HG03280 (cell line): ENCODE results near the gene NXF1.
"Not testable (repeated sequence)": the region's sequence is repeated elsewhere in the genome, so short reads cannot be mapped to it uniquely, and the experiment has no call there.

Experiments used
- ATAC-seq: cut with Tn5 transposase; IDR thresholded peaks from one replicate; pipeline ENCODE4 v1.9.1; 2021; ENCODE audit warnings: mild to moderate bottlenecking, moderate library complexity; ENCODE audit not compliant: unreplicated experiment

The NXF1 gene

DNA sequence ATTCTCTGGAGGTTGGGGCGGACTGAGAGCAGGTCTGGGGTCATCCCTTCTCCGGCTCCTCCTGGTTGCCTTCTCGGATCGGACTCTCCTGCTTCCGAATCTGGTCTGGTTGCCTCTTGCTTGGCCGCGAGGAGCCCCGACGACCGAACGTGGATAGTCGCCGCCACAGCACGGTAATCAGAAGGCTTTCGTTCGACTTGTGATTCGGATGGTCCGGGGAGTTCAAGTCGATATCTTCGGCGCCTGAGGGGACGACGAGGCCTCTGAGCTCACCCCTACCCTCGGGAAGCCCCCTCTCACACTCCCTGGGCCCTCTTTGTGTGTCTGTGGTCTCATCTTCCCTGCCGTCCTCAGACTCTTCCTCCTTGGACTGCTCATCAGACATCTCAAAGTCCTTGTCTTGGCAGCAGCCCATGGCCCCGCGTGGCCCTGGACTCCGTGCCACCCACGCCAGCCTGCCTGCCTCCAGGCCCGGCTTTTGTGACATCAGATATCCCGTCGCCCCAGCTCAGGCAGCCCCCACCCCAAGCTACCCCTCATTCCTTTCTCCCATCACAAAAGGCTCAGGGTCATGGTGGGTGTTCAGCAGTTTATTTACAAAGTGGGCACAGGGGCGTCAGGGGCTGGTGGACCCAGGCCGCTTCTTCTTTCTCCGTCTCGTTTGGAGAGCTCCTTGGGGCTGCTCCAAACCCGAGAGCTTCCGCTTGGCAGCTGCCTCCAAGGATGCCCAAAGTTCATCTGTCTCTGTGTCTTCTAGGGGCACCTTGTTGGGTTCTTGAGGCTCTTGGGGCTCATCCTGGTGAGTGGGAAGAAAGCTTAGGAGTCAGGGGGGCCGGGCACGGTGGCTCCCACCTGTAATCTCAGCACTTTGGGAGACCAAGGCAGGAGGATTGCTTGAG lies 27.3 kb upstream of the NXF1 start, which contains the start of gene TEX54:
TEX54 (minus strand) TSS at position 506 of the 899 bp plus-strand sequence.
- ATAC-seq: peak; percentile 24

DNA sequence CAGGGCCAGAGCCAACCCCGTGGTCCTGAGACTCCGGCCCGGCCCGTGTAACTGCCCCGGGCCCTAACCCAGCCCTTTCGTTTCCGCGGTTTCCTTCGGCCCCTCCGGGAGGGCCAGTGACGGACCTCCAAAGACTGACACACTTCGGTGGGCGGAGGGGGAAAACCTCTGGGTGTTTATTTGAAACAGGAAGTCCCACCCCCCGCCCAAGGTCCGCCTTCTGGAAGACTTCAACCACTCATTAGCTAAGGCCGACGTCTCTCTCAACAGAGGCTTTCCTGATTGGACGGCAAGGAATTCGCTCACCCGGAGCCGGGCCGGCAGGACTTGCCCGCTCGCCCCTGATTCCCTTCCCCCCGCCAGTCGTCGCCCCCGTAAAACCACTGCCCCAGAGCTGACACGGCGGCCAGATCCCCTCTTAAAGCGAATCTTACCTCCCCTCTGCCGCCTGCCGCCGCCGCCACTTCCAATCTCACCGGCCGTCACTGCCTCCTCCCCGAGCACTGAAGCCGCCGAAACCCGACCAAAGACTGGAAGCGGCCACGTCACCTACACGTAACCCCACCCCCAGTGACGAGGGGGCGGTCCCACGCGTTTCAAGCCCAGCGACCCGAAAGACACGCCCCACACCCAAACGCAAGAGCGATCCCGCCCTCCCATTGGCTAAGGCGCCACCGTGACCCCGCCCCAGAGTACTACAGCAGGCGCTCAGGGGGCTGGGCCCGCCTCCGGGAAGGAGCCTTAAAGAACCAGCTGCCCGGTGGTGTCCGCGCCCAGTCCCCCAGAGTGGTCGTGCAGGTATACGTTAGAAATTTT lies 26.5 kb upstream of the NXF1 start, which contains the start of gene STX5:
STX5 (minus strand) TSS at position 532 of the 816 bp plus-strand sequence. CDS start 808 bp downstream, outside the sequence.
- peak; percentile 88 for ATAC-seq

DNA sequence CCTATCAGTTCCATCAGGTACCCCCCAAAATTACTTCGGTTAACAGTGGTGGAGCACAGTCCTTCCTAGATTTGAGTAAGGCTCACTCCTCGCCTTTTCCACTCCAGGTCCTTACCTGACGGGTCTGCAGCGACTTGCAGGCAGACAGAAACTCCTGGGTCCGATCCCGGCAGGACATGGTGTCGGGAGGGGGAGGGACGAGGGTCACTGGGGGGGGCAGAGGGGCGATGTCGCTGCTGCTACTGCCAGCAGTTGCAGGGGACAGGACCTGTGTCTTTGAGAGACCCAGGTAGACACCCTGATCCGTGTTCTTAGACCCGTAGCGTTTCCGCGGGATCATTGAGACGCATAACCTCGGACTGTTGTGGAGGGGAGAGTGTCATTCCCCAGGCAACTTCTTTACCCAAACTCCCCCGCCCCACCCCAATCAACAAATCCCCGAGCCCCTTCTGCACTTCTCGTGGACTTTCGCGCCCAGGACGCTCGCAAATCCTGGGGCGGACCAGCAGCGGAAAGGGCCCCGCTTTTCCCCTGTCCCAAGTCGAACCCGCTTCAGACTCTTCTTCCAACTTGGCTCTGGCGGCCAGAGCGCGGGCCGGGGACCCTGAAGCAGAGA lies 25.8 kb upstream of the NXF1 start:
- no peak for ATAC-seq

DNA sequence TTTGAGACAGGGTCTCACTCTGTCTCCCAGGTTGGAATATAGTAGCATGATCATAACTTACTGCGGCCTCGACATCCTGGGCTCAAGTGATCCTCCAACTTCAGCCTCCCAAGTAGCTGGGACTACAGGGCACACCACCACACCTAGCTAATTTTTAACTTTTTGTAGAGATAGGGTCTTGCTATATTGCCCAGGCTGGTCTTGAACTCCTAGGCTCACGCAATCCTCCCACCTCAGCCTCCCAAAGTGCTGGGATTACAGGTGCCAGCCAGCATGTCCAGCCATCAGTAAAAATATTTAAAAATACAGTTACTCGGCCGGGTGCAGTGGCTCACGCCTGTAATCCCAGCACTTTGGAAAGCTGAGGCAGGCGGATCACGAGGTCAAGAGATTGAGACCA lies 22.9 kb upstream of the NXF1 start:
- not testable (repeated sequence) for ATAC-seq

DNA sequence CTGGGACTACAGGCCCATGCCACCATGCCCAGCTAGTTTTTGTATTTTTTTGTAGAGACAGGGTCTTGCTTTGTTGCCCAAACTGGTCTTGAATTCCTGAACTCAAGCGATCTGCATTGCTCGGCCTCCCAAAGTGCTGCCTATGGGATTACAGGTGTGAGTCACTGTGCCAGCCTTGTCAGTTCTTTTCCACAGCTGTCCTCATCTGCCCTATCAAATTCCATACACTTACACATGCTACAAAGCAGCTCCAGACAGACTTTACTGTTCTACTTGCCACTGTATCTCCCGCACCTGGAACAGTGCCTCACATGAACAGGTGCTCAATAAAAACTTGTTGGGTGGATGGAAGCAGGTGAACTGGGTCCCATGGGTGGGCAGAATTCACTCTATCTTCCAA lies 18.4 kb upstream of the NXF1 start:
- ATAC-seq: no peak

DNA sequence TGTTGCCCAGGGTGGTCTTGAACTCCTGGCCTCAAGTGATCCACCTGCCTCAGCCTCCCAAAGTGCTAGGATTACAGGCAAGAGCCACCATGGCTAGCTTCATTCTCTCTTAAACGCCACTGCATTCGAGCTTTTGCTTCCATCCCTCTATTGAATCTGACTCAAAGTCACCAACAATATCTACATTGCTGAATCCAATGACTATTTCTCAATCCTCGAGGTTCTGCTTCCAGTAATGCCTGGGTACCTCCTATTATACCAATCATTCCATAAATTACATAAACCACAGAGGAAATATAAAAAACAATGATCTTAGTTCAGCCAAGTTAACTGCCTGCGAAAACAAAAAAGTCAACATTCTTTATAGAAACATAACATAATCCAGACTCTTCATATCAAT lies 11.9 kb upstream of the NXF1 start:
- ATAC-seq: no peak

DNA sequence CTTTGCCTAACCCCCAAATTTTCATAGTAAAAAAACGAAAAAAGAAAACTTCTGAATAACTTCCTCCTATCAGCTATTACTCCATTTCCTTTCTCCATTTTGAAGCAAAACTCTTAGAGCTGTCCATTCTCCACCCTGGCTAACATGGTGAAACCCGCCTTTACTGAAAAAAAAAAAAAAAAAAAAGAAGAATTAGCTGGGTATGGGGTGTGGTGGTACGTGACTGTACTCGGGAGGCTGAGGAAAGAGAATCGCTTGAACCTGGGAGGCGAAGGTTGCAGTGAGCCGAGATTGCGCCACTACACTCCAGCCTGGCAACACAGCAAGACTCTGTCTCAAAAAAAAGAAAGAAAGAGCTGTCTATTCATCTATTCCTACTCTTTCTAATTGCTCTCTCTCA lies 11.3 kb upstream of the NXF1 start:
- ATAC-seq: no peak

DNA sequence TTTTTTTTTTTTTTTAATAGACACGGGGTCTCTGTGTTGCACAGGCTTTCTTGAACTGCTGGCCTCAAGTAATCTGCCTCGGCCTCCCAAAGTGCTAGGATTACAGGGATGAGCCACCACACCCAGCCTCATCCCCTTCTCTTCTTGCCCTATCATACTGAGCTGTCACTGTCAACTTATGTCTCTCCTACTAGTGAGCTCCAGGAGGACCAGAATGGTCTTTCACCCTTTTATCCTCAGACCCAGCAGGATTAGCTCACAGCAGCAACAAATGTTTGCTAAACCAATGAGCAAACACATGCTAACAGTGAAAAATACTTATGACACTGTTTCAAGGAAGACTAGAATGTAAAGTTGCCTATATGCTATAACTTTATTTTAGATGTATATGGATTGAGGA lies 6.4 kb upstream of the NXF1 start:
- no peak for ATAC-seq

DNA sequence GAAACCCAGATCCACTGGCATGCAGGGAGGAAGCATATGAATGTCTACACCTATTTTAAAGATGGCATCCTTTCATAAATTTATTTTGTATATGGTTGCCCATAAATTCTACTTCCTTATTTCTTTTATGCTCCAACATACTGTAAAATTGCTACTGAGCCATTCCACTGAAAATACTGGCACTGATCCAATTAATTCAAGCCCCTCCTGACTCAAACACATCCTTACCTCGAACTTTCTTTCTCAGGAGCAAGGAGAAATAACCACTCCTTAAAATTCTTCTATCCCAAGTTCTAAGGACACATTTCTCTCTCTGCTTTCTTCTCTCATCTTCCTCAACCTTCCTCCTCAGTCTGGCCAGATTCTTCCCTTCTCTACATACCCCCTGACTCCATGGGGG lies 5.5 kb upstream of the NXF1 start:
- no peak for ATAC-seq

DNA sequence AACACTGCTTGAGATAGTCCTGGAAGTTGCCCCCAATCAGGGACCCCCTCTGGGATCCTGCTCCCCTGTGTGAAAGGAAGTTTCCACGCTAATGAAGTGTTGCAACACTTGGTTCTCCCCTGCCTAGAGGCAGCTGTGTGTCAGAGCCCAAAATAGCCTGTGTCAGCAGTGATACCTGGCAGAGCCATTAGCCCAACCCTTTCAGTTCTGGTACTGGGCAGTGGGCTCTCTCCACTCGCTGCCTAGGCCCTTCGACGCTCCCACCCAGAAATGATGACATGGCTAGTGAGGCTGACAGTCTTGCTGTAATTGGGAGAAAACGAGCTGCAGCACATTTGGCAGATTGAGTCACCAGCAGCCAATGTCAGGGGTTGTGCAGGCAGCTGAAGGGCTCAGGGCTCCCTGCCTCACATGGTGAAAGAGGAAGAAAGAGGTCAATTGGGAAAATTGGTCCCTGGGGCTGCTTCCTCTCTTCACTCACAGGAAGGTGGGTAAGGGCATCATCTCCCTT lies 1.4 kb upstream of the NXF1 start:
- no peak for ATAC-seq

DNA sequence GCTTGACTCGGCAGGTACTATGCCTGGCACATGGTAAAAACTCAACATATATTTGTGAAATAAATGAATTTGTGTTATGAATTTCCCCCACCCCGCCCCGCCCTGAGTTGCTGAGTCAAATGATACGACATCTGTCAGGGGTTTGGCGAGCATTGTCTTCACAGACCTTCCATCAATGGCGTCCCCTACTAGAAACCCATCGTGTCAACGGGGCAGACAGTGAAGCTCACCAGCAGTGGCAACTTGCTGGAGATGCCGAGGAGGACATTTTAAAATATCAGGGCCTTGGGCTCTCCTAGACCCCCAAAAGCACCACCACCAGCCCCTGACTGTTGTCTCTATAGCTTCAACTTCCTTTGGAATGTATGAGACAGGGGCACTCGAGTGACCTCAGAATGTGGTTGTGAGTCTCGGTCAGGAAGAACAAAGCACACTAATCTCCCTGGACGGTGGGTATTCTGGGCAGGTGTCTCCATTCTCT lies 761 bp upstream of the NXF1 start:
- ATAC-seq: no peak

DNA sequence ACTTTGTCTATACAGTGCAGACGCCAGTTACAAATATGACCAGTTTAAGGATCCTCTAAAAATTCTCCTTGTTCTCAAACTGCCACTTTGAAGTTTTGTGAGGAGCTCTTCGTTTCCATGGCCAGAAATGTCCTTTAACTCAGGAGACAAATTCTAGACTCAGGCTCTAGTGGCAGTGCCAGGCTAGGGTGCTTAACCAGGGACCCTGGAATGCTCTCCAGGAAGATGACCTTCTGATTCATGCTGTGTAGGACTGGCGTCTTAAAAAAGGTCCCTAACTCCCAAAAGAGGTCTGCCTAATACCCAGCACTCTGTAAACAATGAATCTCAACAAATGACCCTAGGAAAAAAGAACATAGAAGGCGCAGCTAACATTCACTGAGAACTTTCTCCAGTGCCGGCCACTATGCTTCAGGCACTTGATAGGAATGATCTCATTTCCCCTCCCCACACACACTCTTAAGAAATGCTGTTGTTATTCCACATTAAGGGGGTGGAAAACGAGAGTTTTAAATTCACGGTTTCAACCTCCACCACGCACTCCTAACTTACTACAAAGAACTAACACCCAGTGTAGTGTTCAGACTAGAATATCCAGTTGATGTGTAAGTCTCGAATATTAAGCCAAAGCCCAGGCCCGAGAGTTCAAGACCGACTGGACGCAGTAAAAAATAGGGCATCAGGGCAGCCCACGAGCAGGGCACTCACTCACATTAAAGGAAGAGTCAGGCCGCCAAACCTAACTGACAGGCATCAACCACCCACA lies 747 bp downstream of the NXF1 start:
- no peak for ATAC-seq

DNA sequence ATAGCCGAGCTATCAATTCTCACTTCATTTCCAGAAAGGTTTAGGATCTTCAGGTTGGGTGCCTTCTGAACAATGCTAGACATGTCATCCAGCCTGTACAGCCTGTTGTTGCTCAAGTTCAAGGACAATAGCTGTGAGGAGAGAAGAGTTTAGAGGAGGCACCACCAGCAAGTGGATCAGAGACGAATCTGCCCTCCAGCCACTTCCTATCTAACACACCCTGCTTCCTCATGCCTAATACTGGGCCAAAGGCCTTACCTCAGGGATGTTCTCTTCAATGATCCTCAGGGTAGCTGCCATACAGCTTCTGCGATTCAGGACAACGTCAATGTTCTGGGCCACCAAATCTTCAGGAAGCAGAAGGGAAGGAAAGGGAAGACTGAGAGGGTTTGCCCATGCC lies 4.2 kb downstream of the NXF1 start:
- no peak for ATAC-seq

DNA sequence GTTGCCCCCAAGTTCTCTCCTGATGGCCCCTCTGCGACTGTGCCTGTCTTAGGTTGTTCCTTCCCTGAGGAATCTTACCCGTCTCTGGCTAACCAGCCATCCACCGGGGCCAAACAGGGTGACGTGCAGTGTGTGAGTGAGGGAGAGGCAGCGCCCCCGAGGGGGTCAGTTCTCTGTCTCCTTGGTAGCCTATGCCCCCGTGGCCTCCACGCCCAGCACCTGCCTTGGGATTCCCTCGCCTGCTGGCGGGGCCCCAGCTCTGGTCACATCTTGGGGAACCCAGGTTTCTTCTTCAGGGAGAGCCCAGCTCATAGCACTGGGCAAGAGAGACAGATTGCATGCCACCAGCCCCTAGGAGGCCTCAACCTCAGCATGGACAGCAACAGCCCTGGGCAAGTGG lies 5.8 kb downstream of the NXF1 start:
- no peak for ATAC-seq

DNA sequence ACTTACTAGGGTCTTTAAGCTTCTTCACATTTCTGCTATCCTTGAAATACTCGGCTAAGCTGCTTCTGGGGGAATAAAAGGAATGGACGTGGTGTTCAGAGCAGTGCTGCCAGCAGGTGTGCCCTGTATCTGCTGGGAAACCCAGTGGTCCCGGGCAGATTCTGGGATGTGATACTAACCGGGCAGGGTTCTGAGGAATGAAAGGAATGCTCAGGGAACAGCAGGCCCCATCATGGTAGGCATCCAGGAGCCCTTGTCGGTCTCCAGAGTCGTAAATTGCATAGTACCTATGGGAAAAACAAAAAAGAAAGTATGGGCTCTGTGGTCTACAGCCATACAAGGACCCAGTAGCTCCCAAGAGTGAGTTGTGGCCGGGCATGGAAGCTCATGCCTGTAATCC lies 9.0 kb downstream of the NXF1 start:
- ATAC-seq: no peak

DNA sequence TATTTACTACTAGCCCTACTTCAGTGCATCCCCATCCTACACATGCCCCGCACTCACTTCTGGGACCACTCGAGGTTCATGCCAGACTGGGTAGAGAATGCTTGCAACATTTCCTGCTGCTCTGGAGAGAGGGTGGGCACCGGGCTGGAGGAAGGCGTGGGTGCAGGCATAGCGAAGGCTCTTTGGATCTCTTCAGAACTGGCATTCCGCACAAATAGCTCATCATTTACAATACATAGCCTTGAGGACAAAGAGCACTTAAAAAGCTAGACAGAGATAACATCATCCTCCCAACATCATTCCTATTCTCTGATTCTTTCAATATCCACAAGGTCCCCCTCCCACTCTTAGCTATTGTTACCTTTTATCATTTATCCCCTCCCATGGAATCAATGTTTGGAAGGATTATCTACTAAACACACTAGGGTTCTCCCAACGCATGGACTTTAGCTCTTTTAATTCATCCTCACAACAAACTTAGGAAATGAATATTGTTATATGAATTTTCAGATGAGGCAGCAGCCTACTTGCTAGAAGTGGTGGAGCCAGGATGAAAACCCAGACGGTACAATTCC lies 11.0 kb downstream of the NXF1 start:
- no peak for ATAC-seq

DNA sequence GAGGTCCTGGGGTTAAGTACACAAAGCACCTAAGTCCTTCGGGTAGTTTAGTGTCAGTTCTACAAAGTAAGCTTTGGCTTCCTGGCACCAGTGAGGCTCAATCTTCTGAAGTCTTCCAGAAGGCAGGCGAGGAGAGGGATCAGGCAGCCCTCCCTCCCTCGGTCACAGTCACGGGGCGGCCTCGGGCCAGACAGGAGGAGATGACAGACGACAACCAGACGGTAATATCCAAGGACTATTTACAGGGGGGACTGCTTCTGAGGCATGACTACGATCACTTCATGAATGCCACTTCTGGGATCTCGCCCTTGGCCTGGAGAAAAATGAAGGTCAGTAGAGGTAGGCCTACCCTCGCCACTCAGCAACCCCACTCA lies 13.1 kb downstream of the NXF1 start:
- no peak for ATAC-seq

DNA sequence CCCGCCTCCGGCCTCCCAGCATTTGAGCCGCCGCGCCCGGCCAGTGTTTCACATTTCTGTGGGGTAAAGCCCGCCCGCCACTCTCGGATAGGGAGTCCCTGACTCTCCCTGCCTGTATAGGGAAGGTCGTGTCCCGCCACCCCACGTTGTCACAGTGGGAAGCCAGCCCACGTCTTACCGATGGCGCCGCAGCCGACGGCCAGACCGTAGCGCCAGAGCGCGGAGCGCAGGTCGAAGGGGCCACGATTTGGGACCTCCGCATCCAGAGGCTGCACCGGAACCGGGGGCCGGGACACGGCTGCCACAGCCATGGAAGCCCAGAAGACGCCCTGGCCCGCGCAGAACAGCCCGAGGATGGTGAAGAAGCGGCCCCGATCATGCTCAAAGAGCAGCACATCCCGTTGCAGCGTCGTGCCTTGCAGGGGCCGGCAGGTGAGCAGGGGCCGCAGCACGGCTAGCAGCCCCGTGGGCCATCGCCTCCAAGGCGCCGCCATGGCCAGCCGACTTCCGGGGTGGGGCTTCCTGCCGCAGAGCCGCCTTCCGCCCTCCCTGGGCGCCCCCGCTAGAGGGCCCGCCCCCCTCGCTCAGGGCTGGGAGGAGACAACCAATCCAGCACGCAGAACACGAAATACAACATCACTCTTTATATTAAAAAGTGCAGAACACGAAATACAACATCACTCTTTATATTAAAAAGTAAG lies 13.6 kb downstream of the NXF1 start, which contains the start of gene TMEM223:
TMEM223 (minus strand) TSS at position 506 of the 701 bp plus-strand sequence; CDS start at position 494, 12 bp downstream.
- ATAC-seq: peak; percentile 63

DNA sequence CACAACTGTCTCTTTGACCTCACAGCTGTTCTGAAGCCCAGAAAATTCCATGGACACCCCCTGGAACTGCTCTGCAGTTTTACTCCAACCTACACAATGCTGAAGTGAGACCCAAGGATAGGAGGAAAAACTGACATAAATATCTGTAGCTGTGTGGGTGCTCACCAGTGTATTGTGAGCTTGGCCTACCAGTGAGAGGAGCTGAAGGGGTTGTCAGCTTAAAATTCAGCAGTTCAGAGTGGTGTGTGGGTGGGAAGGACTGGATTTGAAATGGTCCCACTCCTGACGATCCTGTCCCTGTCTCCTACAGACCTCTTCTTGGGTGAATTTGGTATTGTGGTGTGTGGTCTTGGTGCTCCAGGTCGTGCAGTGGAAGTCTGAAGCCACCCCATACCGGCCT lies 15.7 kb downstream of the NXF1 start:
- ATAC-seq: no peak
